Transverse colon (tissue), 4 donors: ENCODE results near the gene ZNF853. TPM values are rescaled to one million over a fixed set of nuclear protein-coding genes. Genes with fewer than 3 reads are reported as not detected.

Experiments used
- DNase-seq: peaks from one replicate; pipeline ENCODE4 v3.0.0-alpha.2; 2019
- H3K27ac ChIP-seq, 4 donors: fragments of 200-600 bp; sonication (generic); 2 replicates each; pipeline ENCODE4 v1.5.1; 2016 to 2018; ENCODE audit warnings: inconsistent platforms in 4 of 4
- H3K27me3 ChIP-seq: fragments of 200-600 bp; sonication (generic); 2 replicates; pipeline ENCODE4 v1.5.1; 2017; ENCODE audit warnings: inconsistent platforms
- H3K36me3 ChIP-seq, 4 donors: fragments of 200-600 bp; sonication (generic); 2 replicates each; pipeline ENCODE4 v1.5.1; 2017 to 2019; ENCODE audit warnings: inconsistent platforms in 4 of 4
- H3K4me1 ChIP-seq, 4 donors: fragments of 200-600 bp; sonication (generic); 2 replicates each; pipeline ENCODE4 v1.5.1; 2017 to 2020; ENCODE audit warnings: inconsistent platforms in 4 of 4
- H3K4me3 ChIP-seq, 4 donors: fragments of 200-600 bp; sonication (generic); 1 replicate in 1 of 4; 2 replicates in 3 of 4; pipeline versions ENCODE4 v1.5.1 to v1.6.1; 2017 to 2019; ENCODE audit warnings: inconsistent platforms in 4 of 4
- H3K9me3 ChIP-seq, 2 donors: fragments of 200-600 bp; sonication (generic); 2 replicates each; pipeline ENCODE4 v1.5.1; 2017 to 2019; ENCODE audit warnings: inconsistent platforms in 2 of 2
- EP300 ChIP-seq: sonication (generic); formaldehyde crosslinking; IDR thresholded peaks from one replicate; pipeline ENCODE4 v1.6.1; 2017; ENCODE audit warnings: antibody characterized with exemption, low read depth
- POLR2A ChIP-seq: fragments of 450-650 bp; IDR thresholded peaks from one replicate; pipeline ENCODE4 v1.6.1; 2016; ENCODE audit warnings: antibody characterized with exemption, mild to moderate bottlenecking, moderate library complexity
- POLR2AphosphoS5 ChIP-seq, 3 donors: sonication (generic); formaldehyde crosslinking; IDR thresholded peaks; one replicate each; pipeline ENCODE4 v1.6.1; 2016; ENCODE audit warnings: antibody characterized with exemption in 3 of 3
- WGBS, 2 donors: methylation state at CpG; one replicate each; pipeline ENCODE4 v1.1.5; 2018; ENCODE audit warnings: low coverage in 1 of 2; 5-methylcytosine and 5-hydroxymethylcytosine counted together
- in situ Hi-C, 4 donors: fragments of 200-750 bp; cut with MboI; loops; one replicate each; pipeline versions ENCODE4 v1.15.0 to v1.15.1; 2017; ENCODE audit warnings: low sequenced_read_pairs in 3 of 4, low pct_ligation_motif_present in 1 of 4, low pct_unique_long_range_greater_than_20kb in 1 of 4
- intact Hi-C: fragments of 100-400 bp; cut with DNase I; formaldehyde crosslinking; loops from one replicate; pipeline ENCODE4 v1.15.1; 2023; ENCODE audit warnings: low total_unique reads
- total RNA-seq, 4 donors: library from RNA; depleted of rRNA; stranded (reverse); fragments of >200 nt; gene quantifications; one replicate each; pipeline ENCODE4 v1.1.0, GENCODE V29; 2016
- TF ChIP-seq, protein P1 (sequence below), 5 experiments: fragments of 200-600 bp in 3 of 5; fragments of 450-650 bp in 2 of 5; sonication (generic) in 3 of 5; IDR thresholded peaks; 1 replicate in 2 of 5; 2 replicates in 3 of 5; pipeline ENCODE4 v1.5.1; 2016 to 2017; ENCODE audit warnings: antibody characterized with exemption in 5 of 5, inconsistent platforms in 3 of 5, mild to moderate bottlenecking in 2 of 5, moderate library complexity in 1 of 5

Gene ZNF853
- total RNA-seq, 4 donors from 2014 or later = 2.9 to 18.7 (median 7.3) TPM

DNA sequence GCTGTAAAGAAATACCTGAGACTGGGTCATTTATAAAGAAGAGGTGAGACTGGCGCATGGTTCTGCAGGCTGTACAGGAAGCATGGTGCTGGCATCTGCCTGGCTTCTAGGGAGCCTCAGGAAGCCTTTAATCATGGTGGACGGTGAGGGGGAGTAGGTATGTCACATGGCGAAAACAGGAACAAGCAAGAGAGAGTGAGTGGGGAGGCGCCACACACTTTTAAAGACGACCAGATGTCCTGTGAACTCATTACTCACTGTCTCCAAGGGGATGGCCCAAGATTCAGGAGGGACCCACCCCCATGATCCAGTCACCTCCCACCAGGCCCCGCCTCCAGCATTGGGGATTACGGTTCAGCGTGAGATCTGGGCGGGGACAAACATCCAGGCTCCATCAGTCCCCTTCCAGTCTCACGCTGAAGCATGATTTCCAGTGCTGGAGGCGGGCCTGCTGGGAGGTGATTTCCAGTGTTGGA lies 24.9 kb downstream of the ZNF853 start:
- H3K27ac ChIP-seq = no peak overlapping the region
- DNase-seq = no peak
- intact Hi-C loops (no loop called here), in situ Hi-C loops (no loop called here)
- no peaks in the 10 kb centered on the region for H3K9me3 ChIP-seq
- H3K4me3 ChIP-seq = no peak overlapping the region
- no peaks in the 10 kb centered on the region for H3K27me3 ChIP-seq
- 76 to 89% methylated on average over 8 to 11 of the region's 11 CpGs for WGBS, 2 donors
- H3K4me1 ChIP-seq = peaks cover 7 to 25% (median 16%) of the 10 kb centered on the region in 4 donors
- TF ChIP-seq EP300 (no peak), POLR2AphosphoS5 (IDR thresholded peaks at IDR 0.05) (no peak), POLR2A (no peak)
- TF ChIP-seq, protein P1, sequence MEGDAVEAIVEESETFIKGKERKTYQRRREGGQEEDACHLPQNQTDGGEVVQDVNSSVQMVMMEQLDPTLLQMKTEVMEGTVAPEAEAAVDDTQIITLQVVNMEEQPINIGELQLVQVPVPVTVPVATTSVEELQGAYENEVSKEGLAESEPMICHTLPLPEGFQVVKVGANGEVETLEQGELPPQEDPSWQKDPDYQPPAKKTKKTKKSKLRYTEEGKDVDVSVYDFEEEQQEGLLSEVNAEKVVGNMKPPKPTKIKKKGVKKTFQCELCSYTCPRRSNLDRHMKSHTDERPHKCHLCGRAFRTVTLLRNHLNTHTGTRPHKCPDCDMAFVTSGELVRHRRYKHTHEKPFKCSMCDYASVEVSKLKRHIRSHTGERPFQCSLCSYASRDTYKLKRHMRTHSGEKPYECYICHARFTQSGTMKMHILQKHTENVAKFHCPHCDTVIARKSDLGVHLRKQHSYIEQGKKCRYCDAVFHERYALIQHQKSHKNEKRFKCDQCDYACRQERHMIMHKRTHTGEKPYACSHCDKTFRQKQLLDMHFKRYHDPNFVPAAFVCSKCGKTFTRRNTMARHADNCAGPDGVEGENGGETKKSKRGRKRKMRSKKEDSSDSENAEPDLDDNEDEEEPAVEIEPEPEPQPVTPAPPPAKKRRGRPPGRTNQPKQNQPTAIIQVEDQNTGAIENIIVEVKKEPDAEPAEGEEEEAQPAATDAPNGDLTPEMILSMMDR (IDR thresholded peaks at IDR 0.05) = no peak
- H3K36me3 ChIP-seq = peaks cover 0 to 24% (median 12%) of the 10 kb centered on the region in 4 donors

DNA sequence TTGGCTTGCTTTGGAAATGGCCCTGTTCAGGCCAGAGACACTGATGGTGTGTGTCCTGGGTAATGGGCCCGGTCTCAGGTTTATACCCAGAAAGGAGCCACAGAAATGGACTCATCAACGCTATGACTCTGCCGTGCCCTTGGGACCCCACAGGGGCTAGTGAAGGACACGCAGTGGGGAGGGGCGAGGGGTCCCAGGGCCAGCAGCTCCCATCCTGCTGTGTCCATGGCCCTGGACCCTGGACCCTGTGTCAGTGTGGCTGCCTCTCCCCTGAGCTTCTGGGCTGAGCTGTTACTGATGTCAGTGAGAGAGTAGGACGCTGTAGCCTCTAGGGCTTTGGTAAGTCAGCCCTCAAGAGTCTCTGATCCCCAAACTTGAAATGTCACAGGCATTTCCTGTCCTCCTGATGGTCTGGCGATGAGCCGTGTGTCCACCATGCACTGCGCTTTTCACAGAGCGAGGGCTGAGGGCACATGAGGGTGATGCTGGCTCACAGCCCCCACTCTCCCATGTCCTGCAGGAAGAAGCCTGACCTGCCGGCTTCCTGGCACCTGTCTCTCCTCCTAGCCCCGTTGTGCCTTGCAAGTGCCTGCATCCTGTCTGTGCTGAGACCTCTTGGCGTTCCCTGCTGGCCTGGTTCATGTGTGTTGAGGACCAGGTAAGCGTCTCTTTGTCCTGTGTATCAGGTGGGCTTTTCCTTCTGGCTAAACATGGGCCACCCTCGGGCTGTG lies 26.1 kb downstream of the ZNF853 start:
- H3K9me3 ChIP-seq = no peaks in the 10 kb centered on the region
- TF ChIP-seq EP300 = no peak
- TF ChIP-seq POLR2AphosphoS5 (IDR thresholded peaks at IDR 0.05) = no peak
- TF ChIP-seq, protein P1 (IDR thresholded peaks at IDR 0.05) = no peak
- no peak for TF ChIP-seq POLR2A
- WGBS, 2 donors = 75 to 86% methylated on average over 2 to 11 of the region's 15 CpGs
- intact Hi-C loops = no loop called here
- no peaks in the 10 kb centered on the region for H3K27me3 ChIP-seq
- H3K4me1 ChIP-seq = peaks cover 4 to 21% (median 14%) of the 10 kb centered on the region in 4 donors
- H3K27ac ChIP-seq = no peak overlapping the region
- H3K4me3 ChIP-seq = no peak overlapping the region
- no peak for DNase-seq
- H3K36me3 ChIP-seq = peaks cover 0 to 24% (median 12%) of the 10 kb centered on the region in 4 donors
- in situ Hi-C loops = no loop called here

DNA sequence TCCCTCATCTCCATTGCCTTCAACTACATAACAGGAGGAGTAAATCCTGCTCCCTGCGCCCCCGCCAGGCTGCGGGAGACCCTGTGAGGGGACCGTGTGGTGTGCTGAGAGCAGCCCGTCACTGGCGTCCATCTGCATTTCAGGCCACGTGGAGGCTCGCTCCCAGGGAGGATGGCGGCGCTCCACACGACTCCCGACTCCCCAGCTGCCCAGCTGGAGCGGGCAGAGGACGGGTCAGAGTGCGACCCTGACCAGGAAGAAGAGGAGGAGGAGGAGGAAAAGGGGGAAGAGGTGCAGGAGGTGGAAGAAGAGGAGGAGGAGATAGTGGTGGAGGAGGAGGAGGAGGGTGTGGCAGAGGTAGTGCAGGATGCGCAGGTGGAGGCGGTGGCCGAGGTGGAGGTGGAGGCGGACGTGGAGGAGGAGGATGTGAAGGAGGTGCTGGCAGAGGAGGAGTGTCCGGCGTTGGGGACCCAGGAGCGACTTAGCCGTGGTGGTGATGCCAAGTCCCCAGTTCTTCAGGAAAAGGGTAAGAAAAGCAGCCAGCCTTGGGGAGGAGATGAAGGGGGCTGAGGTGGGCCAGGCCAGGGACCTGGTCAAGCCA lies 26.9 kb downstream of the ZNF853 start:
- Histone ChIP-seq H3K4me3 (no peak overlapping the region), H3K27me3 (no peaks in the 10 kb centered on the region), H3K36me3 (peaks cover 0 to 24% (median 12%) of the 10 kb centered on the region in 4 donors), H3K27ac (no peak overlapping the region), H3K9me3 (no peaks in the 10 kb centered on the region), H3K4me1 (peaks cover 3 to 16% (median 12%) of the 10 kb centered on the region in 4 donors)
- in situ Hi-C loops = no loop called here
- DNase-seq = no peak
- WGBS, 2 donors = 95 to 100% methylated on average over 3 to 24 of the region's 24 CpGs
- TF ChIP-seq, protein P1 (IDR thresholded peaks at IDR 0.05) = no peak
- no peak for TF ChIP-seq POLR2AphosphoS5 (IDR thresholded peaks at IDR 0.05)
- no peak for TF ChIP-seq POLR2A
- TF ChIP-seq EP300 = no peak
- intact Hi-C loops = no loop called here

DNA sequence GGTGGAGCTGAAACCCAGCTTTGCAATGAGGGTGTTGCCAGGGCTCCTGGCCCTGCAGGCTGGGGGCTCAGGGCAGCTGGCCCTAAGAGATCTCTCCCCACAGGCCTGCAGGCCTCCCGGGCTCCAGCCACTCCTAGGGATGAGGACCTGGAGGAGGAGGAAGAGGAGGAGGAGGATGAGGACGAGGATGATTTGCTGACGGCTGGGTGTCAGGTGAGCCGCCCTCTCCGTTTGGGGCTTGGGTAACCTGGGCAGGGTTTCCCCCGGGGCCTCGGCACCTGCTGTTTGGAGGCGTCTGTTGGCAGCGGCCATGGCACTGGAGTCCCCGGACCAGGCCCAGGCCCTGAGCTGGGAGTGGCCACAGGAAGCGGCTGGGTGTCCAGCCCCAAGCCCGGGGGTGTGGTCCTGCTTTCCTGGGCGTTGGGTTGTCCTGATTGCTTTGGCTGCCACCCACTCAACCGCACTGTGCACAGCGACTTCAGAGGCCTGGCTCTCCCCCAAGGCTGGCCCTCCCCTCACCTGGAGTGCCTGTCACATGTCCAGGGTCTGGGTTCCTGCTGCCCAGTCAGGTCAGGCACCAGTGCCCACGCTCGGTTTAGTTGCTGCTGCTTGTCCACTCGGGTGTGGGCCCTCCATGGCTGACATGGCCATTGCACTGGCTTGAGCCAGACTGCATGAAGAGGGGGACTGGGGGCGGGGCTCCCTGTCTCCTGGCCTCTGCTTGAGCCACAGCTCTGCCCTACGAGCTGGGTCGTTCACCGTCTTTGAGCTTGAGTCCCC lies 27.6 kb downstream of the ZNF853 start:
- no peaks in the 10 kb centered on the region for H3K9me3 ChIP-seq
- no peak for DNase-seq
- WGBS, 2 donors = 85 to 100% methylated on average over 1 to 22 of the region's 22 CpGs
- H3K36me3 ChIP-seq = peaks cover 0 to 24% (median 12%) of the 10 kb centered on the region in 4 donors
- TF ChIP-seq POLR2AphosphoS5 (IDR thresholded peaks at IDR 0.05) (no peak), EP300 (no peak), POLR2A (no peak)
- TF ChIP-seq, protein P1 (IDR thresholded peaks at IDR 0.05) = no peak
- H3K4me1 ChIP-seq = peaks cover 3 to 11% (median 9%) of the 10 kb centered on the region in 4 donors
- no peak overlapping the region for H3K27ac ChIP-seq
- in situ Hi-C loops = no loop called here
- intact Hi-C loops = no loop called here
- H3K27me3 ChIP-seq = no peaks in the 10 kb centered on the region
- H3K4me3 ChIP-seq = no peak overlapping the region
